NB4 (cell line): ENCODE data around the gene CKMT1B.
"Not testable (repeated sequence)": the region's sequence is repeated elsewhere in the genome, so short reads cannot be mapped to it uniquely, and the experiment has no call there.

ENCODE experiments used
- MYC ChIP-seq: IDR thresholded peaks from 2 replicates; pipeline ENCODE4 v1.6.1; 2011; ENCODE audit warnings: low read depth, low read length
- POLR2A ChIP-seq: IDR thresholded peaks from 2 replicates; pipeline ENCODE4 v1.6.1; 2011; ENCODE audit warnings: mild to moderate bottlenecking; ENCODE audit not compliant: insufficient read length; ENCODE audit errors: extremely low read depth
- TF ChIP-seq, protein P1 (sequence below): IDR thresholded peaks from one replicate; pipeline ENCODE4 v1.5.1; 2012; ENCODE audit warnings: low read depth, low read length

DNA sequence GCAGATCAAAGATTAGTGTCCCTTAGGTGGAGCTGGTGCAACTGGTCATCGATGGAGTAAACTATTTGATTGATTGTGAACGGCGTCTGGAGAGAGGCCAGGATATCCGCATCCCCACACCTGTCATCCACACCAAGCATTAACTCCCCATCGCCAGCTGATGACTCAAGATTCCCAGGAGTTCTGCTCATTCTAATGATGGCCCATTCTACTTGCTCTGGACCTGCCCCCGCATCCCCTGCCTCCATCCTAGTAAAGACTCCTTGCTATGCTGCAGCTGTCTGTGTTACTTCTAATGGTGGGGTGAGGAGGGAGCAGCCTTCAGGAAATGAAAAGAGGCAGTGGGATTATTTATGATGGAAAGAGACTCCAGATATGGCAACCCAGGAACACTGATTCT lies 5.3 kb downstream of the CKMT1B start:
- TF ChIP-seq, protein P1, sequence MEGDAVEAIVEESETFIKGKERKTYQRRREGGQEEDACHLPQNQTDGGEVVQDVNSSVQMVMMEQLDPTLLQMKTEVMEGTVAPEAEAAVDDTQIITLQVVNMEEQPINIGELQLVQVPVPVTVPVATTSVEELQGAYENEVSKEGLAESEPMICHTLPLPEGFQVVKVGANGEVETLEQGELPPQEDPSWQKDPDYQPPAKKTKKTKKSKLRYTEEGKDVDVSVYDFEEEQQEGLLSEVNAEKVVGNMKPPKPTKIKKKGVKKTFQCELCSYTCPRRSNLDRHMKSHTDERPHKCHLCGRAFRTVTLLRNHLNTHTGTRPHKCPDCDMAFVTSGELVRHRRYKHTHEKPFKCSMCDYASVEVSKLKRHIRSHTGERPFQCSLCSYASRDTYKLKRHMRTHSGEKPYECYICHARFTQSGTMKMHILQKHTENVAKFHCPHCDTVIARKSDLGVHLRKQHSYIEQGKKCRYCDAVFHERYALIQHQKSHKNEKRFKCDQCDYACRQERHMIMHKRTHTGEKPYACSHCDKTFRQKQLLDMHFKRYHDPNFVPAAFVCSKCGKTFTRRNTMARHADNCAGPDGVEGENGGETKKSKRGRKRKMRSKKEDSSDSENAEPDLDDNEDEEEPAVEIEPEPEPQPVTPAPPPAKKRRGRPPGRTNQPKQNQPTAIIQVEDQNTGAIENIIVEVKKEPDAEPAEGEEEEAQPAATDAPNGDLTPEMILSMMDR: not testable (repeated sequence)
- not testable (repeated sequence) for TF ChIP-seq POLR2A, MYC
